Stimulated activated CD4-positive, alpha-beta T cell treated with anti-CD3 and anti-CD28 coated beads, Interleukin-12 subunit alpha, Interleukin-12 subunit beta, amount 100 ng/mL, for 24 hours (primary cell): ENCODE data around the gene PRDM12.

Source experiments
- DNase-seq, 2 experiments: peaks; one replicate each; pipeline ENCODE4 v3.0.0-alpha.2; 2020; ENCODE audit warnings: low read depth in 2 of 2

The PRDM12 gene

GRCh38 chr9:130720762-130721161 lies 56.4 kb downstream of the PRDM12 start:
- DNase-seq: no peak

GRCh38 chr9:130728721-130729120 lies 64.3 kb downstream of the PRDM12 start:
- DNase-seq: no peak

DNA sequence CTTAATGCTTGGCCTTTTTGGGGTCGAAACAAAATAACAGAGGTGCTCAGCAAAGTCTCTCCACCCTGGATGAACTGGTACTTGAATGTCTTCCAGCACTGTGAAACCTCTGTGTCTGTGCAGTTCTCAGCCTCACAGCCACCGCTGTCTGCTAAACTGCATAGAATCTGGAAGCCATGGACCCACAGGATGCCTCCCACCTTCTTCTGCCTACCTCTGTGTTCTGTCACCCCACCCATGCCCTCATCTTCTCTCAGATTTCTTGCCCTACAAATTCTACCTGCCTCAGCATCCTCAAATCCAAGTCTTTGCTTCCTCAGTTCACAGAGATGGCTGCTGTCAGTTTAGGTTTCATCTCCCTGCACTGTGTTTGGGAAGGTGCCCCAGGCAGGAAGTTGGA lies 64.8 kb downstream of the PRDM12 start:
- DNase-seq: no peak

DNA sequence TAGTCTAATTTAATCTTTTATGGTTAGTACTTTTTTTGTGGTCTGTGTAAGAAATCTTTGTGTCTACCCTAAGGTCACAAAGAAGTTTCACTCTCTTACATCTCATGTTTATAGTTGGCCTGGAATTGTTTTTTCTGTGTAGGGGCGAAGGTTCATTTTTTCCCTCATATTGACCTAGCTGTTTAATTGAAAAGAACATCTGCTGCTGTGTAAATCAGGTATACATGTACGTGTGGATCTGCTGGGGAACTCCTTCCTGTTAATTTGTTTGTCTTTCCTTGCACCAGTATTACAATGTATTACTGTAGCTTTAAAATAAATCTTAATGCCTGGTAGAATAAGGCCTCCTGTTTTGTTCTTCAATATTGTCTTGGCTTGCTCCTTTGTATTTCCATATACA lies 67.0 kb downstream of the PRDM12 start:
- DNase-seq: no peak

DNA sequence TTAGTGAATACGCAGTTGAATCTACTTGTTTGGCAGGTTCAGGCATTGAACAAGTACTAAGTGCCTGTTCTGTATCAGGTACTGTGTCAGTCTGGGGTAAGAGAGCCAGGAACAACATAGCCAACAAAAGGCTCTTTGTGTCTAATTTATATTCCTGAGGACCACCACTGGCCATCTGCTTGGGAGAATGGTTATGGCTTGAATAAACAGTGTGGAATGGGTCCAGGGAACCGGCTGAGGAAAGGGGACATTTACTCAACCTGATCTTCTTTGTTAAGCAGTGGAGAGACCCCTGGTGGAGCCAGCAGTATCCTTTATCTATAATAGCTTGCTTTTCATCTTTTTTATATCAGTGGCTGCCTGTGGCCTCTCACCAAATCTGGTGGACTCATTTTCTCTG lies 67.7 kb downstream of the PRDM12 start:
- no peak for DNase-seq
